ENCODE results near the gene ATF7. TPM values are rescaled to one million over a fixed set of nuclear protein-coding genes. Genes with fewer than 3 reads are reported as not detected.

The ATF7 gene
- total and polyA plus RNA-seq, 2 of the 4 experiments (the other 2 are of a cell fraction): 7.0 to 16.3 TPM

- Histone ChIP-seq H3K4ac (ENCODE audit: low read depth, low read length) (no peak overlapping the region), H3K4me2 (ENCODE audit: low read depth, low read length) (no peak overlapping the region), H2AFZ (replicated peaks; ENCODE audit: low read length, poor library complexity) (no peak overlapping the region), H3K36me3 (ENCODE audit: control insufficient read depth, insufficient read depth, low read length) (no peaks in the 10 kb centered on the region; the same call in 1 of the 2 replicates), H3K4me1 (ENCODE audit: control insufficient read depth, insufficient read depth, low read length) (peaks cover 13% of the 10 kb centered on the region), H3K9me1 (ENCODE audit: insufficient read depth, low read length) (peaks cover 7% of the 10 kb centered on the region), H3K9ac (ENCODE audit: low read depth, low read length) (no peak overlapping the region), H3K27me3 (ENCODE audit: control insufficient read depth, insufficient read depth, low read length) (no peaks in the 10 kb centered on the region), H3K9me3 (ENCODE audit: control insufficient read depth, insufficient read depth, low read length) (no peaks in the 10 kb centered on the region), H4K8ac (ENCODE audit: low read depth in 2 of 2, low read length in 2 of 2) (no peak overlapping the region), H3K23ac (ENCODE audit: low read depth, low read length) (no peak overlapping the region), H3K27ac (ENCODE audit: insufficient read depth, low read length) (no peak overlapping the region), H2BK20ac (ENCODE audit: low read depth, low read length) (no peak overlapping the region), H2BK15ac (ENCODE audit: low read depth, low read length) (no peak overlapping the region), H2BK5ac (ENCODE audit: low read depth, low read length, poor library complexity, severe bottlenecking) (no peak overlapping the region), H3K4me3 (ENCODE audit: insufficient read depth, low read depth, low read length) (no peak overlapping the region), H2AK5ac (ENCODE audit: low read depth, low read length) (no peak overlapping the region), H3K79me1 (ENCODE audit: low read depth in 1 of 2, low read length in 2 of 2) (peaks cover 0 to 4% of the 10 kb centered on the region in 2 experiments; a peak in 1 of 4 replicates), H3K14ac (replicated peaks; ENCODE audit: low read depth, low read length) (no peak overlapping the region), H4K20me1 (ENCODE audit: insufficient read depth, low read length) (no peaks in the 10 kb centered on the region), H4K91ac (ENCODE audit: insufficient read depth, low read depth, low read length) (no peak overlapping the region), H3K18ac (ENCODE audit: low read depth, low read length) (no peak overlapping the region), H3K56ac (ENCODE audit: extremely low read depth, insufficient read depth, low read length) (no peak overlapping the region), H4K5ac (ENCODE audit: low read depth, low read length) (no peak overlapping the region), H2AK9ac (replicated peaks; ENCODE audit: low read depth, low read length, poor library complexity) (no peak overlapping the region), H2BK120ac (ENCODE audit: low read depth, low read length) (no peak overlapping the region)
- in situ Hi-C loops (cut with MboI; ENCODE audit: low sequenced_read_pairs): no loop called here
- dilution Hi-C loops (cut with HindIII; ENCODE audit: low sequenced_read_pairs, unreplicated experiment): no loop called here
- POLR2A ChIA-PET (ENCODE audit: unreplicated experiment): no interaction called here
- BruUV-seq (replicated peaks): no TSS peak
- TF ChIP-seq MAZ (IDR thresholded peaks at IDR 0.05; ENCODE audit: borderline replicate concordance, low read depth, low read length) (no peak), RFX5 (IDR thresholded peaks at IDR 0.05; ENCODE audit: low read depth, low read length) (no peak), FOS (IDR thresholded peaks at IDR 0.05; ENCODE audit: low read depth, low read length) (no peak)
- ATAC-seq (ENCODE audit: low read depth) (no peak), DNase-seq (no peak)
- no CpG with 5 or more reads among the region's 4 CpGs for WGBS, 2 experiments (ENCODE audit: extremely low coverage in 2 of 2, insufficient read length in 1 of 2)
- CTCF ChIA-PET: interaction anchor here (0.9 kb wide), 1 partner anchor 114 kb away, joined by 3 read pairs; no protein-coding TSS in a partner anchor
- intact Hi-C loops (cut with micrococcal nuclease): no loop called here
These were observed 30.9 kb upstream of the ATF7 start for GRCh38 chr12:53657041-53657440.

Measured in IMR-90 (cell line).